ENCODE data around the gene NTM.

GRCh38 chr11:131638889-131639288 lies 268.5 kb downstream of the NTM start:
- TF ChIP-seq CTCF (IDR thresholded peaks at IDR 0.05; ENCODE audit: poor library complexity, severe bottlenecking) = no peak
- no peak for TF ChIP-seq EP300 (conservative IDR thresholded peaks at IDR 0.05; ENCODE audit: poor library complexity, severe bottlenecking)
- TF ChIP-seq REST (IDR thresholded peaks at IDR 0.05; ENCODE audit: borderline replicate concordance) = no peak
- TF ChIP-seq RAD21 (conservative IDR thresholded peaks at IDR 0.05) = no peak
- no peak for TF ChIP-seq TAF1 (IDR thresholded peaks at IDR 0.05; ENCODE audit: low read depth)

All from neural cell (in vitro differentiated cells).